H9 (cell line): Measurements from ENCODE around the gene KCNH2. TPM values are rescaled to one million over a fixed set of nuclear protein-coding genes. Genes with fewer than 3 reads are reported as not detected.
"Not testable (repeated sequence)": the region's sequence is repeated elsewhere in the genome, so short reads cannot be mapped to it uniquely, and the experiment has no call there.

Experiments used
- DNase-seq: peaks from one replicate; pipeline ENCODE4 v3.0.0-alpha.2; 2017
- H2AFZ ChIP-seq: one replicate; pipeline ENCODE4 v1.6.1; 2013; ENCODE audit warnings: mild to moderate bottlenecking, low read length, control low read depth, moderate library complexity
- H2AK5ac ChIP-seq: 2 replicates; pipeline ENCODE4 v1.6.1; 2013; ENCODE audit warnings: low read length, control low read depth, mixed read lengths; ENCODE audit not compliant: insufficient read length
- H2BK120ac ChIP-seq: one replicate; pipeline ENCODE4 v1.6.1; 2013; ENCODE audit warnings: low read depth, mild to moderate bottlenecking, low read length, control low read depth, inconsistent platforms; ENCODE audit not compliant: poor library complexity, severe bottlenecking
- H2BK12ac ChIP-seq: 2 replicates; pipeline ENCODE4 v1.6.1; 2013; ENCODE audit warnings: low read length, control low read depth, mixed read lengths, low read depth; ENCODE audit not compliant: insufficient read length
- H2BK15ac ChIP-seq: 2 replicates; pipeline ENCODE4 v1.6.1; 2013; ENCODE audit warnings: low read depth, low read length, control low read depth
- H2BK20ac ChIP-seq: one replicate; pipeline ENCODE4 v1.6.1; 2013; ENCODE audit warnings: low read depth, mild to moderate bottlenecking, low read length, control low read depth, inconsistent platforms; ENCODE audit not compliant: poor library complexity, severe bottlenecking
- H2BK5ac ChIP-seq: 2 replicates; pipeline ENCODE4 v1.6.1; 2013; ENCODE audit warnings: low read length, control low read depth, mixed read lengths; ENCODE audit not compliant: insufficient read length
- H3K14ac ChIP-seq: 2 replicates; pipeline ENCODE4 v1.6.1; 2013; ENCODE audit warnings: low read length, control low read depth; ENCODE audit not compliant: insufficient read depth
- H3K18ac ChIP-seq: 2 replicates; pipeline ENCODE4 v1.6.1; 2013; ENCODE audit warnings: low read depth, mild to moderate bottlenecking, mixed read lengths, low read length, control low read depth; ENCODE audit not compliant: insufficient read length
- H3K23ac ChIP-seq: 2 replicates; pipeline ENCODE4 v1.6.1; 2013; ENCODE audit warnings: low read length, control low read depth, mixed read lengths, low read depth; ENCODE audit not compliant: insufficient read length
- H3K23me2 ChIP-seq: 2 replicates; pipeline ENCODE4 v1.6.1; 2013; ENCODE audit warnings: low read depth, mild to moderate bottlenecking, mixed read lengths, low read length, control low read depth; ENCODE audit not compliant: insufficient read length, poor library complexity, severe bottlenecking
- H3K27ac ChIP-seq: 2 replicates; pipeline ENCODE4 v1.5.1; 2013; ENCODE audit warnings: low read length, control low read depth, mixed read lengths, low read depth; ENCODE audit not compliant: insufficient read length
- H3K27me3 ChIP-seq: 2 replicates; pipeline ENCODE4 v1.6.1; 2013; ENCODE audit warnings: low read length, control low read depth, inconsistent platforms; ENCODE audit not compliant: insufficient read depth
- H3K4ac ChIP-seq: 2 replicates; pipeline ENCODE4 v1.6.1; 2013; ENCODE audit warnings: low read depth, mild to moderate bottlenecking, control low read depth, inconsistent platforms, low read length, moderate library complexity
- H3K4me1 ChIP-seq: 2 replicates; pipeline ENCODE4 v1.6.1; 2013; ENCODE audit warnings: low read length, control low read depth, inconsistent platforms; ENCODE audit not compliant: insufficient read depth
- H3K4me2 ChIP-seq: 2 replicates; pipeline ENCODE4 v1.6.1; 2013; ENCODE audit warnings: low read length, control low read depth, mixed read lengths; ENCODE audit not compliant: insufficient read length, insufficient read depth
- H3K56ac ChIP-seq: 2 replicates; pipeline ENCODE4 v1.6.1; 2013; ENCODE audit warnings: low read depth, mild to moderate bottlenecking, mixed read lengths, low read length, control low read depth; ENCODE audit not compliant: insufficient read length
- H3K79me1 ChIP-seq: 2 replicates; pipeline ENCODE4 v1.6.1; 2013; ENCODE audit warnings: low read depth, mild to moderate bottlenecking, moderate library complexity, low read length, control low read depth, inconsistent platforms; ENCODE audit not compliant: insufficient read depth, poor library complexity, severe bottlenecking
- H3K79me2 ChIP-seq: 2 replicates; pipeline ENCODE4 v1.6.1; 2013; ENCODE audit warnings: low read length, control low read depth, inconsistent platforms; ENCODE audit not compliant: insufficient read depth
- H3K9ac ChIP-seq: 2 replicates; pipeline ENCODE4 v1.6.1; 2013; ENCODE audit warnings: low read length, control low read depth, mixed read lengths; ENCODE audit not compliant: insufficient read length; ENCODE audit errors: extremely low read depth
- H3K9me3 ChIP-seq: one replicate; pipeline ENCODE4 v1.6.1; 2013; ENCODE audit warnings: low read depth, low read length, inconsistent platforms; ENCODE audit not compliant: control insufficient read depth
- H3T11ph ChIP-seq: one replicate; pipeline ENCODE4 v1.6.1; 2013; ENCODE audit warnings: mild to moderate bottlenecking, low read length, control low read depth, inconsistent platforms
- H4K20me1 ChIP-seq: one replicate; pipeline ENCODE4 v1.6.1; 2013; ENCODE audit not compliant: control insufficient read depth, insufficient read length, insufficient read depth
- H4K5ac ChIP-seq: 2 replicates; pipeline ENCODE4 v1.6.1; 2013; ENCODE audit warnings: low read depth, mild to moderate bottlenecking, mixed read lengths, low read length, control low read depth; ENCODE audit not compliant: insufficient read length
- H4K8ac ChIP-seq: replicated peaks from 2 replicates; pipeline ENCODE4 v1.6.1; 2013; ENCODE audit warnings: low read length, control low read depth, mixed read lengths, low read depth; ENCODE audit not compliant: insufficient read length
- H4K91ac ChIP-seq: 2 replicates; pipeline ENCODE4 v1.6.1; 2013; ENCODE audit warnings: low read depth, mild to moderate bottlenecking, moderate library complexity, mixed read lengths, low read length, control low read depth; ENCODE audit not compliant: insufficient read length
- H3K27ac Mint-ChIP-seq, 3 experiments: 2 replicates in 2 of 3; 3 replicates in 1 of 3; pipeline ENCODE4 v1.8.0; 2020 to 2021; ENCODE audit warnings: mixed read lengths in 3 of 3, mild to moderate bottlenecking in 1 of 3, moderate library complexity in 1 of 3
- H3K27me3 Mint-ChIP-seq: 2 replicates; pipeline ENCODE4 v1.8.0; 2021; ENCODE audit warnings: low read depth, mild to moderate bottlenecking, moderate library complexity, mixed read lengths
- H3K36me3 Mint-ChIP-seq, 3 experiments: 2 replicates in 2 of 3; 3 replicates in 1 of 3; pipeline ENCODE4 v1.8.0; 2020 to 2021; ENCODE audit warnings: low read depth in 3 of 3, mixed read lengths in 3 of 3; ENCODE audit not compliant: insufficient read depth in 1 of 3
- H3K4me1 Mint-ChIP-seq, 2 experiments: 2 replicates each; pipeline ENCODE4 v1.8.0; 2020; ENCODE audit warnings: mixed read lengths in 2 of 2
- H3K4me3 Mint-ChIP-seq, 2 experiments: 2 replicates in 1 of 2; 3 replicates in 1 of 2; pipeline ENCODE4 v1.8.0; 2020 to 2021; ENCODE audit warnings: mild to moderate bottlenecking in 2 of 2, mixed read lengths in 2 of 2, moderate library complexity in 1 of 2
- H3K9me3 Mint-ChIP-seq, 2 experiments: 2 replicates in 1 of 2; 3 replicates in 1 of 2; pipeline ENCODE4 v1.8.0; 2020; ENCODE audit warnings: mild to moderate bottlenecking in 2 of 2, mixed read lengths in 2 of 2, moderate library complexity in 1 of 2
- WGBS: extraction: QIAGEN DNeasy Blood & Tissue Kit; methylation state at CpG from one replicate; pipeline ENCODE4 v1.1.7; 2013; ENCODE audit warnings: missing lambda C conversion rate, low lambda C conversion rate, mixed read lengths; ENCODE audit not compliant: insufficient read length; ENCODE audit errors: extremely low coverage; 5-methylcytosine and 5-hydroxymethylcytosine counted together
- total RNA-seq: library from RNA; stranded (reverse); gene quantifications from 2 replicates; pipeline ENCODE4 v1.2.1, GENCODE V29; 2021

The KCNH2 gene
- total RNA-seq, 1 experiment from 2014 or later, result 4.5 TPM

GRCh38 chr7:151026771-151027727 is 48.9 kb upstream of the KCNH2 start:
- not testable (repeated sequence) for H3K4me1 ChIP-seq, H3K23me2 ChIP-seq, H2BK5ac ChIP-seq, H2AK5ac ChIP-seq, H3K4ac ChIP-seq, H3K27ac ChIP-seq, H3K14ac ChIP-seq, H2BK12ac ChIP-seq, H4K91ac ChIP-seq, H3K9ac ChIP-seq, H3K9me3 Mint-ChIP-seq, H3K36me3 Mint-ChIP-seq, H3K23ac ChIP-seq, H4K8ac ChIP-seq, H3K79me1 ChIP-seq, H2AFZ ChIP-seq, H4K5ac ChIP-seq, H3K56ac ChIP-seq, H2BK20ac ChIP-seq, H3K9me3 ChIP-seq, H2BK15ac ChIP-seq, H3K79me2 ChIP-seq, H3K27me3 ChIP-seq, H3T11ph ChIP-seq, H4K20me1 ChIP-seq
- no CpG with 5 or more reads among the region's 19 CpGs for WGBS
- peak; percentile 58 for DNase-seq
- Mint-ChIP-seq H3K27ac (peak overlapping the region in 2 of 3 experiments; percentile 96 to 98; a peak in 4 of 7 replicates), H3K4me1 (peaks cover 22 to 34% of the 10 kb centered on the region in 2 experiments), H3K4me3 (peak overlapping the region; percentile 87 to 90), H3K27me3 (peaks cover 31% of the 10 kb centered on the region)
- peak overlapping the region; percentile 59 for H3K4me2 ChIP-seq
- peak overlapping the region; percentile 16 for H3K18ac ChIP-seq
- peak overlapping the region; percentile 40 for H2BK120ac ChIP-seq
